Testis (tissue), 3 donors: ENCODE results near the gene PERM1. TPM values are rescaled to one million over a fixed set of nuclear protein-coding genes. Genes with fewer than 3 reads are reported as not detected.
"Not testable (repeated sequence)": the region's sequence is repeated elsewhere in the genome, so short reads cannot be mapped to it uniquely, and the experiment has no call there.

Experiments used
- DNase-seq: peaks from one replicate; pipeline ENCODE4 v3.0.0-alpha.2; 2019
- H3K27ac ChIP-seq, 2 donors: fragments of 200-600 bp; sonication (generic); one replicate each; pipeline ENCODE4 v1.5.1; 2019
- H3K27me3 ChIP-seq: fragments of 200-600 bp; sonication (generic); one replicate; pipeline ENCODE4 v1.5.1; 2019
- H3K36me3 ChIP-seq: fragments of 200-600 bp; sonication (generic); one replicate; pipeline ENCODE4 v1.5.1; 2017; ENCODE audit warnings: low read depth; ENCODE audit errors: missing control alignments
- H3K4me1 ChIP-seq: fragments of 200-600 bp; sonication (generic); one replicate; pipeline ENCODE4 v1.5.1; 2019
- H3K4me3 ChIP-seq, 2 donors: fragments of 200-600 bp; sonication (generic); one replicate each; pipeline ENCODE4 v1.5.1; 2017 to 2019
- H3K9me3 ChIP-seq: fragments of 200-600 bp; sonication (generic); one replicate; pipeline ENCODE4 v1.5.1; 2017
- POLR2A ChIP-seq: fragments of 450-650 bp; IDR thresholded peaks from one replicate; pipeline ENCODE4 v1.6.1; 2017; ENCODE audit warnings: antibody characterized with exemption, mild to moderate bottlenecking, moderate library complexity
- WGBS, 2 donors: methylation state at CpG; one replicate each; pipeline ENCODE4 v1.1.5; 2018; 5-methylcytosine and 5-hydroxymethylcytosine counted together
- intact Hi-C: fragments of 100-400 bp; cut with DNase I; formaldehyde crosslinking; loops from one replicate; pipeline ENCODE4 v1.15.1; 2023; ENCODE audit warnings: low total_unique reads
- polyA plus RNA-seq: library from polyadenylated mRNA; stranded (reverse); fragments of 350-450 nt; fragmentation: Illumina TruSeq; extraction: RNeasy Lipid Tissue Mini Kit (QIAGEN cat#74804); gene quantifications from one replicate; pipeline ENCODE4 v1.2.3, GENCODE V29; 2014; ENCODE audit warnings: low read depth, low replicate concordance; ENCODE audit not compliant: insufficient read depth
- total RNA-seq, 2 donors: library from RNA; depleted of rRNA; stranded (reverse); fragments of >200 nt; gene quantifications; one replicate each; pipeline ENCODE4 v1.2.3, GENCODE V29; 2016
- TF ChIP-seq, protein P1 (sequence below), 3 experiments: fragments of 450-650 bp in 2 of 3; fragments of 200-600 bp in 1 of 3; sonication (generic) in 1 of 3; IDR thresholded peaks; one replicate each; pipeline ENCODE4 v1.5.1; 2016 to 2019; ENCODE audit warnings: antibody characterized with exemption in 3 of 3, mild to moderate bottlenecking in 2 of 3, moderate library complexity in 1 of 3

PERM1 gene
- total and polyA plus RNA-seq, 3 donors from 2014 or later, result 0.65 to 4.9 (median 3.2) TPM

DNA sequence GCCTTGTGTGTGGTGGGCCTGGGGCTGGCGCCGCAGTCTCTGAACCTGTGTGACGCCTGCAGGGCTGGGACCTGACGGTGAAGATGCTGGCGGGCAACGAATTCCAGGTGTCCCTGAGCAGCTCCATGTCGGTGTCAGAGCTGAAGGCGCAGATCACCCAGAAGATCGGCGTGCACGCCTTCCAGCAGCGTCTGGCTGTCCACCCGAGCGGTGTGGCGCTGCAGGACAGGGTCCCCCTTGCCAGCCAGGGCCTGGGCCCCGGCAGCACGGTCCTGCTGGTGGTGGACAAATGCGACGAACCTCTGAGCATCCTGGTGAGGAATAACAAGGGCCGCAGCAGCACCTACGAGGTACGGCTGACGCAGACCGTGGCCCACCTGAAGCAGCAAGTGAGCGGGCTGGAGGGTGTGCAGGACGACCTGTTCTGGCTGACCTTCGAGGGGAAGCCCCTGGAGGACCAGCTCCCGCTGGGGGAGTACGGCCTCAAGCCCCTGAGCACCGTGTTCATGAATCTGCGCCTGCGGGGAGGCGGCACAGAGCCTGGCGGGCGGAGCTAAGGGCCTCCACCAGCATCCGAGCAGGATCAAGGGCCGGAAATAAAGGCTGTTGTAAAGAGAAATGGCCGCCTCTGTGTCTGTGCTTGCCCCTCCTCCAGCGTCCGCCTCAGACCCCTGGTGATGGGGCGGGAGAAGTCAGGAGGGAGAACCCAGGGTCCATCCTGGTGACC is 32.2 kb upstream of the PERM1 start:
- H3K4me1 ChIP-seq, result peaks cover 14% of the 10 kb centered on the region
- WGBS, 2 donors, result 81 to 85% methylated on average over 19 to 41 of the region's 41 CpGs
- H3K36me3 ChIP-seq, result no peaks in the 10 kb centered on the region
- no peaks in the 10 kb centered on the region for H3K27me3 ChIP-seq
- intact Hi-C loops, result no loop called here
- H3K27ac ChIP-seq, result peak overlapping the region; percentile 64 to 84
- no peak for DNase-seq
- TF ChIP-seq, protein P1, sequence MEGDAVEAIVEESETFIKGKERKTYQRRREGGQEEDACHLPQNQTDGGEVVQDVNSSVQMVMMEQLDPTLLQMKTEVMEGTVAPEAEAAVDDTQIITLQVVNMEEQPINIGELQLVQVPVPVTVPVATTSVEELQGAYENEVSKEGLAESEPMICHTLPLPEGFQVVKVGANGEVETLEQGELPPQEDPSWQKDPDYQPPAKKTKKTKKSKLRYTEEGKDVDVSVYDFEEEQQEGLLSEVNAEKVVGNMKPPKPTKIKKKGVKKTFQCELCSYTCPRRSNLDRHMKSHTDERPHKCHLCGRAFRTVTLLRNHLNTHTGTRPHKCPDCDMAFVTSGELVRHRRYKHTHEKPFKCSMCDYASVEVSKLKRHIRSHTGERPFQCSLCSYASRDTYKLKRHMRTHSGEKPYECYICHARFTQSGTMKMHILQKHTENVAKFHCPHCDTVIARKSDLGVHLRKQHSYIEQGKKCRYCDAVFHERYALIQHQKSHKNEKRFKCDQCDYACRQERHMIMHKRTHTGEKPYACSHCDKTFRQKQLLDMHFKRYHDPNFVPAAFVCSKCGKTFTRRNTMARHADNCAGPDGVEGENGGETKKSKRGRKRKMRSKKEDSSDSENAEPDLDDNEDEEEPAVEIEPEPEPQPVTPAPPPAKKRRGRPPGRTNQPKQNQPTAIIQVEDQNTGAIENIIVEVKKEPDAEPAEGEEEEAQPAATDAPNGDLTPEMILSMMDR (IDR thresholded peaks at IDR 0.05), result no peak
- H3K9me3 ChIP-seq, result no peaks in the 10 kb centered on the region
- peak overlapping the region; percentile 56 for H3K4me3 ChIP-seq

DNA sequence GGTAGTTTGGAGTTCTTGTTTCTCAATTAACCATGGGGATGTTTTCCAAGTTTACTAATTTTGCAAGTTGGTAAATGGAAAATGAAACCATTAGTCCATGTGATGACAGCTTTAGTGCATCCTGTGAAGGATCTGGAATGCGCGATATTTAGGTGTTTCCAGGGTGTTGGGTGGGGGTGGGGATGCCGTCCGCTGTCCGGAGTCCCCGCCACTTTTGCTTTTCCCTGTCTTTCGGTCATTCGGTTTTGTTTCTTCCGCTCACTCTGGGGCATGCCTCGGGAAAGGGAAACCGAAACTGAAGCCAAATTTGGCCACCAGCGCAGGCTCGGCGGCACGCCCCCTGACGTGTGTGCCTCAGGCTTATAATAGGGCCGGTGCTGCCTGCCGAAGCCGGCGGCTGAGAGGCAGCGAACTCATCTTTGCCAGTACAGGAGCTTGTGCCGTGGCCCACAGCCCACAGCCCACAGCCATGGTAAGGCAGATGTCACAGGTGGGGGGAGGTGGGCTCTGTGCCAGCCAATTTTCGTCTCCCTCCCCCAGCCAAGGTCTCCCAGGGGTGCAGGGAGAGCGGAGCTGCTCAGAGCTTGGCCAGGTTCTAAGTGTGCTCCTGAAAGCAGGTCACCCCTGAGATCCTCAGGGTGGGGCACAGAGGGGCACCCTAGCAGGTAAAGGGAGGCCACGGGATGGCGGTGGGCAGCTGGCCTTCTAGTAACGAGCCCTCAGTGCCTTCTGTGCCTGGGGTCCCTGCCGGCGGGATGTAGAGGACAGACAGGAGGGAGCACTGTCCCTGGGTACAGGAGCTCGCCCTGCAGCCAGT is 31.4 kb upstream of the PERM1 start, which contains the start of gene ISG15:
Gene ISG15, plus strand, starts transcription at position 393 of the 817 bp plus-strand sequence. Its CDS starts 77 bp downstream, at position 470.
- intact Hi-C loops, result no loop called here
- no peaks in the 10 kb centered on the region for H3K36me3 ChIP-seq
- whole genome bisulfite sequencing, 2 donors, result 33 to 40% methylated on average over 28 to 30 of the region's 30 CpGs
- H3K27ac ChIP-seq, result peak within 1 kb of the TSS; percentile 64 to 84
- H3K4me3 ChIP-seq, result peak within 1 kb of the TSS; percentile 56
- H3K9me3 ChIP-seq, result no peaks in the 10 kb centered on the region
- H3K27me3 ChIP-seq, result no peaks in the 10 kb centered on the region
- H3K4me1 ChIP-seq, result peaks cover 10% of the 10 kb centered on the region
- peak; percentile 40 for TF ChIP-seq POLR2A
- TF ChIP-seq, protein P1 (IDR thresholded peaks at IDR 0.05), result no peak
- DNase-seq, result peak; percentile 93

DNA sequence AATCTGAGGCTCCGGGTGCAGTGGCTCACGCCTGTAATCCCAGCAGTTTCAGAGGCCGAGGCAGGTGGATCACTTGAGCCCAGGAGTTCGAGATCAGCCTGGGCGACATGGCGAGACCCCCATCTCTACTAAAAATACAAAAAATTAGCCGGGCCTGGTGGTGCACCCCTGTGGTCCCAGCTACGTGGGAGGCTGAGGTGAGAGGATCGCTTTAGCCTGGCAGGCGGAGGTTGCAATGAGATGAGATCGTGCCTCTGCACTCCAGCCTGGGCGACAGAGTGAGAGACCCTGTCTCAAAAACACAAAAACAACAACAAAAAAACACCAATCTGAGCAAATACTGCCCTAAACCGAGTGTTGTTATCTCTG is 30.8 kb upstream of the PERM1 start:
- H3K4me3 ChIP-seq, result peak overlapping the region; percentile 56
- H3K4me1 ChIP-seq, H3K36me3 ChIP-seq, H3K9me3 ChIP-seq, DNase-seq, H3K27me3 ChIP-seq, intact Hi-C loops: not testable (repeated sequence)
- H3K27ac ChIP-seq, result peak overlapping the region; percentile 64 to 84
- WGBS, 2 donors, result 52 to 59% methylated on average over 13 of the region's 13 CpGs

DNA sequence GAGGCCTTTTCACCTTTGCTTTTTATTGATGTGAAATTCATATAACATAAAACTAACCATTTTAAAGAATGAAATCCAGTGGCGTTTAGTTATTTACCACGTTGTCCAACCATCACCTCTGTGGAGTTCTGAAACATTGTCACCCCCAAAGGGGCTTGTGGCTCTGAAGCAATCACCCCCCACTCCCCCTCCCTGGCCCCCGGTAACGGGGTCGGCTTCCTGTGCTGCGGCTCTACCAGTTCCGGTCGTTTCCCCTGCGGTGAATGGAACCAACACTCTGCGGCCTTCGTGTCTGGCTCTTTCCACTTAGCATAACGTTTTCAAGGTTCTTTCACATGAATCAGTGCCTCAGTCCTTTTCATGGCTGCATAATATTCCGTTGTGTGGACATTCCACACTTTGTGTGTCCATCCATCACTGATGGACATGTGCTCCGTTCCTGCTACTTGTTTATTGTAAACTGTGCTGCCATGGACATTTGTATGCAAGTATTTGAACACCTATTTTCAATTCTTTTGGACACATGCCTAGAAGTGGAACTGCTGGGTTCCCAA is 29.6 kb upstream of the PERM1 start:
- Histone ChIP-seq H3K4me3 (no peak overlapping the region), H3K36me3 (no peaks in the 10 kb centered on the region), H3K4me1 (peaks cover 9% of the 10 kb centered on the region), H3K27me3 (no peaks in the 10 kb centered on the region), H3K9me3 (no peaks in the 10 kb centered on the region), H3K27ac (no peak overlapping the region)
- DNase-seq, result no peak
- intact Hi-C loops, result no loop called here
- WGBS, 2 donors, result 79 to 84% methylated on average over 14 of the region's 14 CpGs
- no peak for TF ChIP-seq POLR2A
- TF ChIP-seq, protein P1 (IDR thresholded peaks at IDR 0.05), result no peak

DNA sequence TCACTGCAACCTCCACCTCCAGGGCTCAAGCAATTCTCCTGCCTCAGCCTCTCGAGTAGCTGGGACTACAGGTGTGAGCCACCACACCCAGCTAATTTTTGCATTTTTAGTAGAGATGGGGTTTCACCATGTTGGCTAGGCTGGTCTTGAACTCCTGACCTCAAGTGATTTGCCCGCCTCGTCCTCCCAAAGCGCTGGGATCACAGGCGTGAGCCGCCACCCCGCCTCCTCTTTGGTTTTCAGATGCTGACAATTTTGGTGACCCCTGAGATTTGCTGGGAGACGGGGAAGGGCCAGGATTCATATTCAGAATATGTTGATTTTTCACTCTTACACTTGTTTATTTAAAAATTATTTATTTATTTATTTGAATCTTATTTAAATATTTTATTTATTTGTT is 28.2 kb upstream of the PERM1 start:
- H3K27me3 ChIP-seq, H3K9me3 ChIP-seq, H3K27ac ChIP-seq, H3K36me3 ChIP-seq, H3K4me3 ChIP-seq, intact Hi-C loops, DNase-seq: not testable (repeated sequence)
- 88 to 94% methylated on average over 7 to 8 of the region's 8 CpGs for WGBS, 2 donors
- H3K4me1 ChIP-seq, result peaks cover 15% of the 10 kb centered on the region
